Activated T-helper 1 cell treated with Interleukin-2 at 50 U/mL for 16 hours (primary cell): Measurements from ENCODE around the gene YIF1B.
"Not testable (repeated sequence)": the region's sequence is repeated elsewhere in the genome, so short reads cannot be mapped to it uniquely, and the experiment has no call there.

Experiments used
- DNase-seq: peaks from one replicate; pipeline ENCODE4 v3.0.0-alpha.2; 2020; ENCODE audit warnings: low read depth

YIF1B gene

DNA sequence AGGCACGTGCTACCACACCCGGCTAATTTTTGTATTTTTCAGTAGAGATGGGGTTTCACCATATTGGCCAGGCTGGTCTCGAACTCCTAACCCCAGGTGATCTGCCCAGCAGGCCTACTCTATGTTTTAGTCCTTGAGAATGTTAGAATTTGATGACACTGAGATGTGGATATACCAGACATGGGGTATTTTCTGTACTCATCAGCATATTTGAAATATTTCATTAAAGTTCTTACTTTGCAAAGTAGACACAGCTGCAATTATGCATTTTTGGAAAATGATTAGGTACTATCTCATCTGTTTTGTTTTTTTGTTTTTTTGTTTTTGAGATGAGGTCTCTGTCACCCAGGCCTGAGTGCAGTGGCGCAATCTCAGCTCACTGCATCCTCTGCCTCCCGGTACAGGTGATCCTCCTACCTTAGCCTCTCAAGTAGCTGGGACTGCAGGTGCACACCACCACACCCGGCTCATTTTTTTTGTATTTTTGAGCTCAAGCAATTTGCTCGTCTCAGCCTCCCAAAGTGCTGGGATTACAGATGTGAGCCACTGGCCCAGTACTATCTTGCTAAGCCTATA lies 38.7 kb downstream of the YIF1B start:
- no peak for DNase-seq

DNA sequence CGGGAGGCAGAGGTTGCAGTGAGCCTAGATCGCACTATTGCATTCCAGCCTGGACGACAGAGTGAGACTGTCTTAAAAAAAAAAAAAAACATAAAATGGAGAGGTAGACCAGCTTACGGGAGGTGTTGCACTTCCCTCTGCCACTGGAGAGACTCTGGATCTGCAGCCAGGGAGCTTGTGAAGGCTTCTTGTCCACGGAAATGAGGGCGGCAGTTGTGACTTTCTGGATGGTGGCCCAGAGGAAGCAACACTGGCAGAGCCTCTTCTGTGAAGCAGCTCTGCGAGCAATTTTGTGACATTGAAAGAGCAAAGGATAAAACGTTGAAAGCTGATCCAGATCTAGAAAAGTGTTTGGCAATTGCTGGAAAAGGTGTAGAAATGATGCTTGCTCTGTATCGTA lies 41.0 kb downstream of the YIF1B start:
- DNase-seq: no peak

DNA sequence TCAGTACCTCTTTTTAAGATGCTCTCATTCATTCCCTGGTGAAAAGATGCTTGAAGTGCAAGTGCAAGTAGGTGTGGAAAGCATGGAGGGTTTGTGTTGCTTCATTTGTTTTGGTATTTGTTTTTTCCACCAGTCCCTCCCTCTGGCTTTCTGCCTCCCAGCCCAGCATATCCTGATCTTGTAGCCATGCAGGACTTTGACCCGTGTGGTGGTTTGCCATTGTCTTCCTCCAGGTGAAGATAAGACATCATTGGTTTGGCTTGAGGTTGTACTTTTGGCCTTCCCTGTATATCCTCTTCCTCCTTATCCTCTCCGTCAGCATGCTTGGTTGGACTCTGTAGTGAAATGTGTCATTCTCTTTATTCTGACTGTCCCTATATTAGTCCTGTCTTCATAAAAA lies 42.2 kb downstream of the YIF1B start:
- no peak for DNase-seq

DNA sequence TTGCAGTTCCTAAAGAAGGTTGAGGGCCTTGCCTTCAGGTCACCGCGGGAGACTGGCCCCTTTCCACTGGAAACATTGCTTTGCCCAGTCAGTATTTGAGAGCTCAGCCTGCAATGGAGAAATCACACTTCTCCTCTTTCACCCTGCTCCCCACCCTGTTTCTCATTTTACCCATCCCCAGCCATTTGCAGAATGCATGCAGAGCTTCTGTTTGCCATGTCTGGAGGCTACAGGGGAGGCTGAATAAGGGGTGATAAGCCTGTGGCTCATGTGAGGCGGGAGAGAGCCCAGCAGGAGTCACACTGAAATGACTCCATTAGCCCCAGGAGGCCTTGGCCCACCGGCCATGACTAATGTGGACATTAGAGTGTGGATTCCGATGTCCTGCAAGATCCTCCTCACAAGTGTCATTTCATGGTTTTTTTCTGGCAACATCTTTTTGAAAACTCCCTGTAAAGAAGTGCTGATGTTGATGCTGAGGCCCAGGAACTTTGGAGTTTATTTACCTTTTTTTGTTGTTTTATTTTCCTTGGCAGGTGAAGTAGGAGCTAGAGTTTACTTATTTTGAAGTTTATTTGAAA lies 45.1 kb downstream of the YIF1B start:
- DNase-seq: no peak

DNA sequence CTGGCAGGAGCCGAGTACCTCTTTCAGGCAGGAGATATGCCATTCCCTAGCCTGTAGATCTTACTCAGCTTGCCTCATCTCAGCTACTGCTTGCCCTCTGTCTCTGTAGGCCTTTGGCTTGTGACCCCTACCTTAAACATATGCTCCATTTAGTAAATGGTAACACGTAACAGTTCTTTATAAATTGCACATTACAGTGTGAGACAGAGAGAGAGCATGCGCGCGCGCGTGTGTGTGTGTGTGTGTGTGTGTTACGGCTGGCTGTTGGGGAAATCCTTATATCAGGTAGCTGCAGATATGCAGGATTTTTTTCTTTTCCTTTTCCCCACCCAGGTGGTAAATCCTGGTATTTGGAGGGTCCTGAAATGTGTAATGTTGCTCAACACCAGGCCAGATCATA lies 47.2 kb downstream of the YIF1B start:
- DNase-seq: no peak

DNA sequence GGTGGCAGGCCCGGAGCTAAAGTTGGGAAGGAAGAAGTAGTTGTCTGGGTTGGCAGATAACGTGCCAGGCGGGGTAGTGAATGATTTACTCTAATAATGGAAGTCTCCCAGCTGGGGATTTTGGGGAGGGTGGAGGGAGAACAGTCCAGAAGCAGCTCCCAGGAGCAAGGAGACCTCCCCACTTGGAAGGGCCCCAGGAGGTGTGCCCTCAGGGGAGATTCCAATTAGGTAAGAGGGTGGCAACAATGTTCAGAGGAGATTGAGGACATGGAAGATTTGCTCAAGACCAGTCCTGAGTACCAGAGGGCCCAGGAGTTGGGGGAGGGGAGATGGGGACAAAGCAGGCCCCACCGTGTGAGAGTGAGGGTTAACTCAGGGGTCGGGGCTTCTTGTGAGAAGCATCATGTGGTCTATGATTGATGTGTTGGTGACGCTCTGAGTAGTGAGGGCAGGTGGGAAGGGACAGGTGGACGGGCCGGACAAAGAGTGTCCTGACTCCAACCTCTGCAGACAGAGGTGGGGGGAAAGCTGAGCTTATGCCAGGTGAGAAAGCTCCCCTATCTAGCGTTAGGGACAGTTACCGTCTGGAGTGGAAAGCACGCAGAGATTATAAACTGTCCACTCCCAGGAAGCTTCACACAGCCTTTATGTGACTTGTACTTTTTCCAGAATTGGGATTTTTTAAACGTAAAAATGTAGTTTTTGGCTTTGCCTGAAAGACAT lies 47.8 kb downstream of the YIF1B start:
- no peak for DNase-seq

DNA sequence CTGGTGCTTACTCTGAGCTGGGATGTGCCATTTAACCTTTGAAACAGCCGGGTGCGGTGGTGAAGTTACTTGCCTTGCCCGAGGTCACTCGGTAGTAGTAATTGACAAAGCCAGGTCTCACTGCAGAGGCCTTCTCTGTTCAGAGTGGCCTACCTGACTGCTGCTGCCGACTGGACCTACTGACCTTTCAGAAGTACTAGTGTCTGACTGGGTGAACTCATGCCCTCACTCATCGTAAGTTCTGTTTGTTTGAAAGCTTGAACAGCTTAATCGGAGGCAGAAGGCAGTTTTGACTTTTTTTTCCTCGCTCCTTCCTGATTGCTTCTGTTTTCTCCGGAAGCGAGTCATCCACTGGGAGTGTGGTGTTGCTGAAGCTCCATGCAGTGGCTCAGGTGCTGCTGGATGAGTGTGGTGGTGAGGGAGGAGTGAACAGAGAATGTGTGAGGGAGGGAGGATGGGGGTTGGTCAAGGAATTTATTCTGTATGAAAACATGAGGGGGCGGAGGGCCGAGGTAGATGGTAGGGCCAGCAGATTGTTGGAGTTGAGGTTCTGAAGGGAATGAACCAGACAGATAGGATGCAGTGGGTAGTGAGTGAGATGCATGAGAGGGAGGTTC lies 48.7 kb downstream of the YIF1B start:
- no peak for DNase-seq

DNA sequence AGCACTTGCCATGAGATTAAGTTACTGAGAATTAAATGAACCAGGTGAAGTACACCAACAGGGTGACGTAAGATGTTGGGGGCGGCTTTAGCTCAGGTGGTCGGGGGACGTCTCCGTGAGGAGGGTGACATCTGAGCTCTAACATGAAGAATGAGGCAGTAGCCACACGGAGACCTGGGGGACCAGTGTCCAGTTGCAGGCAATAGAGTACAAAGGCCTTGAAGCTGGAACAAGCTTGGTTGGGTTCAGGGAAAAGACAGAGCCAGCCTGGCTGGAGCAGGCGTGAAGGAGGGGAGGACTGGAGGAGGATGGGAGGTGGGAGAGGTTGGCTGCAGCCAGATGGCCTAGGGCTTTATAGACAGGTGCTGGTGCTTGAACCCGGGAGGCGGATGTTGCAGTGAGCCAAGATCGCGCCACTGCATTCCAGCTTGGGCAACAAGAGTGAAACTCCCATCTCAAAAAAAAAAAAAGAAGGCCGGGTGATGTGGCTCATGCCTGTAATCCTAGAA lies 49.8 kb downstream of the YIF1B start:
- DNase-seq: no peak

DNA sequence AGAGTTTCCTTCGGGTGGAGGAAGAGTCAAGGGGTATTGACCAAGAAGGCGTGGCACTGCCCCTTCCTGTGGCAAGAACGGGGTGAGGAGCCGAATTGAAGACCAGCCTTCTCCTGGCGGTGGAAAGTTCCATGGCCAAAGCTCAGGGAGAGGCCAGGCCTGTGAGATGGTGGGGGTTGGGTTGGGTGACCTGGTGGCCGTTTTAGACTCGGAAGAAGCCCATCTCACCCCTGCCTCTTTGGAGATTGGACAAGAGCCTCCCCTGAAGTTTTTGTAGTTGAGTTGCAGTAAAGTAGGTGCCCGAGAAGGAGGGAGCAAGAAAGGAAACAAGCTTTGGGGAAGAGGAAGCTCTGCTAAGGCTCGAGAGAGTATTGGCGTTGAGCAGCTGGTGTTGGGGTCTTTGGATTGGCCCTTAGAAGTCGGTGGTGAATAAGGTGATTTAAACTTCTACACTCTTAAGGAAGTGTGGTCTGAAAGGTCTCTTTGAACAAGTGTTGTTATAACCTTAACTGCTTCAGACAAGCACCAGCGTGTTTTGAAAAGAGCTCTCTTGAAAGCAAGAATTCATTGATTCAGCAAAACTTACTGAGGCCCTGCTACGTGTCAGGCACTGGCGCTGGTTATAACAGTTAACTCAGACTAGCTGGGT lies 50.4 kb downstream of the YIF1B start:
- no peak for DNase-seq

DNA sequence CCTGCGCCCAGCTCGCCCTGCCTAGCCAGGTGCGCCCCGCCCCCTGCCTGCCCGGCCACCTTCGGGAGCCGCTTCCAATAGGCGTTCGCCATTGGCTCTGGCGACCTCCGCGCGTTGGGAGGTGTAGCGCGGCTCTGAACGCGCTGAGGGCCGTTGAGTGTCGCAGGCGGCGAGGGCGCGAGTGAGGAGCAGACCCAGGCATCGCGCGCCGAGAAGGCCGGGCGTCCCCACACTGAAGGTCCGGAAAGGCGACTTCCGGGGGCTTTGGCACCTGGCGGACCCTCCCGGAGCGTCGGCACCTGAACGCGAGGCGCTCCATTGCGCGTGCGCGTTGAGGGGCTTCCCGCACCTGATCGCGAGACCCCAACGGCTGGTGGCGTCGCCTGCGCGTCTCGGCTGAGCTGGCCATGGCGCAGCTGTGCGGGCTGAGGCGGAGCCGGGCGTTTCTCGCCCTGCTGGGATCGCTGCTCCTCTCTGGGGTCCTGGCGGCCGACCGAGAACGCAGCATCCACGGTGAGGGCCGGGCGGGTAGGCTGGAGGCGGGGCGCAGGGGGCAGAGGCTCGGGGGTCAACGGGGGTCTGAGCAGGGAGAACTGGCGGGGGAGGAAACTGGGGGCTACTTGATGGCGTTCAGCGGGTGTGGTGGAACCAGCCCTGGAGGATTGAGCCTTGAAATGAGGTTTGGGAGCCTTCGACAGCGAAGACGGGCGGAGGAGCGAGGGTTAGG lies 51.1 kb downstream of the YIF1B start, which contains the start of gene SPINT2:
Gene SPINT2 (plus strand): TSS at position 88 of the 727 bp plus-strand sequence. CDS start 320 bp downstream, at position 408.
- DNase-seq: peak; percentile 67

DNA sequence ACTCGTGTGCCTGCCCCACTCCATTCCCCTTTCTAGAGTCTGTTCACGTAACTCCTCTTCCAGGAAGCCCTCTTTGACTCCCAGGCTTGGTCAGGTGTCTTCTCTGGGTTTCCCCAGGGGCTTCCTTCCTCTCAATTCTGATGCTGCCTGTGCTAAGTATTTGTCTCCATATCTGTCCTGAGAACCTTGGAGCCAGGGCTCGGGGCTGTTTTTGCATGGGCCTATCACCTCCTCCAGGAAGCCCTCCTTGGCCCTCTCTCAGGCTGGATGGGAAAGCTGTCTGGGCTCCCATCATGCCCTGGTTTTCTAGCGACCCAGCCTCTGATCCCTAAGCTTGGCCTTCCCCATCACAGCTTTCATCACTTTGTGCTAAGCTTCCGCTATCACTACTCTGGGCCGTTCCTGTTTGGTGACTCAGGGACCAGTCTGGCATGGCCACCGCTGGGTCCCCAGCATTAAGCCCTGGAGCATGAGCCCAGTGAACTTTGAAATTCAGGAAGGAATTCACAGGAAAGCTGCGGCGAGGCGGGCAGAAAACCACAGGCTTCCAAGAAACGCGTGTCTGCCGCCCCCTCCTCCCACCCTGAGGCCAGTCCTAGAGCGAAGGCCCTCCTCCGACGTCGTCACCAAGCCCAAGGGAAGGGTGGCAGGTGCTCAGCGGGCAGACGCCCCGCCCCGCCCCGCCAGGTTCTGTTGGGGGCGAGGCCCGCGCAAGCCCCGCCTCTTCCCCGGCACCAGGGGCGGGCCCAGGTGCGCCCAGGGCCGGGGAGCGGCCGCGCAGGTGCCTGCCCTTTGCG lies 51.9 kb downstream of the YIF1B start:
- no peak for DNase-seq

DNA sequence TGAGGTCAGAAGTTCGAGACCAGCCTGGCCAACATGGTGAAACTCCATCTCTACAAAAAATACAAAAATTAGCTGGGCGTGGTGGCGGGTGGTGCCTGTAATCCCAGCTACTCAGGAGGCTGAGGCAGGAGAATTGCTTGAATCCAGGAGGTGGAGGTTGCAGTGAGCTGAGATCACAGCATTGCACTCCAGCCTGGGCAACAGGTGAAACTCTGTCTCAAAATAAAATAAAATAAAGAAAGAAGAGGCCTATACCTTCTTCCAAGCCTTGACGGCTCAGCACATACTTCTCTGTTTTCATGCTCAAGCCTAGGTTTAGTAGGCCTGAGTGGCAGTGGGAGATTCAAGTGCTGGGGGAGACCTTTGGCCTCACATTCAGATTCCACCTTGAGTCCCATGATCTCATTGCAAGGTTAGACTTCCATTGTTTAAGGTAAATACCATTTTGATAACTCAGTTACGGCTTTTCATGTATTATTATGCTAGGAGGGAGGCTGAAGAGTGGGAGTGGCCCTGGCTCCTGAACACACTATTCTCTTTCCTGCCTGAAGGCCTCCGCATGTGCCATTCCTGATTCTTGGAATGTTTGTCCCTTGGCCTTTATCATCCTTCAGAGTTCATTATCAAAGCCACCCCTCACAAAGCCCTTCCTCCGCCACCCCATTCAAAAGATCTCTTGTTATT lies 53.0 kb downstream of the YIF1B start:
- no peak for DNase-seq

DNA sequence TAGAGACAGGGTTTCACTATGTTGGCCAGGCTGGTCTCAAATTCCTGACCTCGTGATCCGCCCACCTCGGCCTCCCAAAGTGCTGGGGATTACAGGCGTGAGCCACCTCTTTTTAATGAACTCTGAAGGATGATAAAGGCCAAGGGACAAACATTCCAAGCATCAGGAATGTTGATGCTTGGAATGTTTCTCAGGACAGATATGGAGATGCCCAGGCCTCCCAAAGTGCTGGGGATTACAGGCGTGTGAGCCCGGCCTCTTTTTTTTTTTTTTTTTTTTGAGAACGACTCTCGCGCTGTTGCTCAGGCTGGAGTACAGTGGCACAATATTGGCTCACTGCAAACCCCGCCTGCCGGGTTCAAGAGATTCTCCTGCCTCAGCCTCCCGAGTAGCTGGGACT lies 53.8 kb downstream of the YIF1B start:
- DNase-seq: not testable (repeated sequence)

DNA sequence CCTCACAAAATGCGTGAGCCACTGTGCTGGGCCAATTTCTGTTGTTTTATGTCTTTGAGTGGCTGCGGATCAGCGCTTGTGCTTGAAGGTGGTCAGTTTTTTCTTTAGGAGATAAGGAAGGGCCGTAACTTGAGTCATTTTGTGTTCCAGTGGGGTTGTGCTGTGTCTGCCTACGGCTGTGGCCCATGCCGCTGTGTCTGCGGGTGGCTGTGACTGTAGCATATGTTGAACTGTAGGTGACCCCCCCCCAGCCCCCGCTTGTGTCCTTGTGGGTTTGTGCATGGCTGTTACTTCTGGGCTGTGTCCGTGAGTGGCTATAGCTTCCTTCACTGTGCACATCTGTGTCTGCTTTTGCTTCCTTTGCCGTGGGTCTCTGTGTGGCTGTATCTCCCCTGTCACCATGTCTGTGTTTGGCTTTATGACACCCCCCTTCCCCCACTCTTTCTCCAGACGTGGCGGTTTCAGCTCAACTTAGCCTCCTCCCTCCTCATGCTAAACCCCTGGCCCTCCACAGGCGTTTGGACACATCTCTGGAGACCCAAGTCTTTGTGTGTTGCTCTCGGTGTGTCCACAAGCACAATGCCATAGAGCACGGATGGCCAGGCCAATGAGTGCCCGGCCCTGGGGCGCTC lies 60.2 kb downstream of the YIF1B start:
- DNase-seq: no peak

DNA sequence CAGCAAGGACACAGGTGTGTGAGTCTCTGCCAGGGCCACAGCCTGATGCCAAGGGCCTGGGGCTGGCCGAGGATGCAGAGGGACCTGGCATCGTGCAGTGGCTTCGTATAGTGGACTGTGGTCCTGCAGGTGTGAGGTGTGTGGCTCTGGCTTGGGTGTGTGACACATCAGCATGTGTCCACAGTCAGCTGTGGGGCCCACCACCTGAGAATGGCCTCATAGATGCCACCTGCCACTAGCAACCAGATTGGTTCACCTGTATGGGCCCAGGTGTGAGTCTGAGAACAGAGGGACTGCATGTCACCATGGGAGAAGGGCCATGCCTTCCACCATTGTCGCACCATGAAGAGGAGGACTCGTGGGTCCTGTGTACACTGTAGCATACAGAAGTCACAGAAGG lies 62.0 kb downstream of the YIF1B start:
- DNase-seq: no peak
